NOMO-1 (cell line): ENCODE measurements around the gene EPHA1.

Source experiments
- DNase-seq, 2 experiments: peaks; one replicate each; lab custom pipeline; 2025; ENCODE audit not compliant: unreplicated experiment in 2 of 2; lab: John Stamatoyannopoulos, UW

The EPHA1 gene

GRCh38 chr7:143375298-143376034 is 33.2 kb downstream of the EPHA1 start:
- peak; percentile 29 to 78 for DNase-seq

GRCh38 chr7:143374561-143374960 is 34.1 kb downstream of the EPHA1 start:
- no peak for DNase-seq

- no peak for DNase-seq
Observed at GRCh38 chr7:143373255-143373794, 35.3 kb downstream of the EPHA1 start.

GRCh38 chr7:143372070-143372469 is 36.6 kb downstream of the EPHA1 start:
- peak in 1 of 2 experiments; percentile 20 for DNase-seq

- no peak for DNase-seq
Observed at GRCh38 chr7:143369678-143370651, 38.7 kb downstream of the EPHA1 start.

- DNase-seq = no peak
Observed at GRCh38 chr7:143368387-143368786, 40.3 kb downstream of the EPHA1 start.

GRCh38 chr7:143367972-143368371 is 40.7 kb downstream of the EPHA1 start:
- DNase-seq = no peak

GRCh38 chr7:143363016-143363937 is 45.4 kb downstream of the EPHA1 start:
- DNase-seq = no peak

GRCh38 chr7:143362131-143363015 is 46.3 kb downstream of the EPHA1 start, which contains the start of gene FAM131B:
TSS of gene FAM131B (minus strand) at chr7:143362713. CDS start at chr7:143362603, 110 bp downstream.
- no peak for DNase-seq

GRCh38 chr7:143361552-143362130 is 47.0 kb downstream of the EPHA1 start:
- DNase-seq = no peak

- no peak for DNase-seq
Observed at GRCh38 chr7:143360788-143361551, 47.7 kb downstream of the EPHA1 start.

GRCh38 chr7:143359771-143360353 is 48.8 kb downstream of the EPHA1 start:
- no peak for DNase-seq

- DNase-seq = no peak
Observed at GRCh38 chr7:143358626-143359025, 50.0 kb downstream of the EPHA1 start.

GRCh38 chr7:143356414-143357050 is 52.1 kb downstream of the EPHA1 start:
- no peak for DNase-seq

- DNase-seq = no peak
Observed at GRCh38 chr7:143355450-143356385, 52.9 kb downstream of the EPHA1 start.

GRCh38 chr7:143354965-143355364 is 53.7 kb downstream of the EPHA1 start:
- DNase-seq = no peak
